ENCODE measurements around the gene PROX2. TPM values are rescaled to one million over a fixed set of nuclear protein-coding genes. Genes with fewer than 3 reads are reported as not detected.

PROX2 gene
- total RNA-seq, 1 experiment from 2014 or later: not detected

GRCh38 chr14:74882103-74882920, 6.4 kb upstream of the PROX2 start:
- no peaks in the 10 kb centered on the region for H3K9me2 ChIP-seq (replicated peaks; ENCODE audit: low read length)
- intact Hi-C loops (cut with micrococcal nuclease): loop anchor here (2.0 kb wide), 1 partner anchor 22 kb away; no protein-coding TSS in a partner anchor
- ATAC-seq: peak; percentile 57
- TF ChIP-seq CTCF (conservative IDR thresholded peaks at IDR 0.05; ENCODE audit: low read depth, low read length): no peak
- no peak for TF ChIP-seq EZH2 (IDR thresholded peaks at IDR 0.05; ENCODE audit: low read length, unreplicated experiment)
- H3K27ac ChIP-seq (ENCODE audit: low read length): peak overlapping the region; percentile 46; the same call in 1 of the 2 replicates
- no peaks in the 10 kb centered on the region for H3K27me3 ChIP-seq (ENCODE audit: low read length)
- H4K20me1 ChIP-seq (ENCODE audit: low read length): peaks cover 24% of the 10 kb centered on the region
- DNase-seq: peak; percentile 39
- ChIA-PET POLR2A (ENCODE audit: unreplicated experiment) (interaction anchor here (0.7 kb wide), 1 partner anchor 949 kb away, joined by 3 read pairs; no protein-coding TSS in a partner anchor), CTCF (interaction anchor here (0.5 to 1.3 kb wide), 3 partner anchors 13 to 21 kb away, joined by 4 to 18 read pairs (median 5); no protein-coding TSS in a partner anchor)
- H3K4me3 ChIP-seq (ENCODE audit: low read length): peak overlapping the region; percentile 94
- H3K4me1 ChIP-seq (ENCODE audit: insufficient read depth, low read length): peaks cover 27% of the 10 kb centered on the region
- TSS peak; percentile 59 for BruUV-seq (replicated peaks)
- no peaks in the 10 kb centered on the region for H3F3A ChIP-seq (ENCODE audit: low read length, unreplicated experiment)
- peaks cover 60% of the 10 kb centered on the region for H3K79me2 ChIP-seq (ENCODE audit: low read length)
- peak overlapping the region; percentile 80 for H3K4me2 ChIP-seq (ENCODE audit: low read length)
- H3K36me3 ChIP-seq (ENCODE audit: low read depth, low read length): peaks cover 15% of the 10 kb centered on the region; the same call in 1 of the 2 replicates
- H3K9ac ChIP-seq (ENCODE audit: low read length): peak overlapping the region; percentile 92
- peak overlapping the region; percentile 100 for H2AFZ ChIP-seq (ENCODE audit: low read length)
- no peaks in the 10 kb centered on the region for H3K9me3 ChIP-seq (ENCODE audit: low read length)

GRCh38 chr14:74881431-74882102, 5.6 kb upstream of the PROX2 start, which contains the start of gene DLST:
Gene DLST, plus strand, starts transcription at chr14:74881916. Its CDS starts 38 bp downstream, at chr14:74881954.
- no peak for TF ChIP-seq EZH2phosphoT487 (IDR thresholded peaks at IDR 0.05; ENCODE audit: borderline replicate concordance, low read length)
- TF ChIP-seq EZH2 (IDR thresholded peaks at IDR 0.05; ENCODE audit: low read length, unreplicated experiment): no peak
- TF ChIP-seq CTCF (conservative IDR thresholded peaks at IDR 0.05; ENCODE audit: low read depth, low read length): no peak
- intact Hi-C loops (cut with micrococcal nuclease): loop anchor here (2.0 kb wide), 1 partner anchor 21 kb away; no protein-coding TSS in a partner anchor

More at GRCh38 chr14:74881431-74882102, 5.6 kb upstream of the PROX2 start, which contains the start of gene DLST:
- H3K36me3 ChIP-seq (ENCODE audit: low read depth, low read length): peaks cover 15% of the 10 kb centered on the region; the same call in 1 of the 2 replicates
- peak within 1 kb of the TSS; percentile 94 for H3K4me3 ChIP-seq (ENCODE audit: low read length)
- H2AFZ ChIP-seq (ENCODE audit: low read length): peak within 1 kb of the TSS; percentile 100
- no TSS peak for BruUV-seq (replicated peaks)
- peak within 1 kb of the TSS; percentile 46 for H3K27ac ChIP-seq (ENCODE audit: low read length)
- POLR2A ChIA-PET (ENCODE audit: unreplicated experiment): interaction anchor here (0.5 to 0.7 kb wide), 2 partner anchors 175 to 950 kb away, joined by 3 to 4 read pairs; no protein-coding TSS in a partner anchor
- H3K4me2 ChIP-seq (ENCODE audit: low read length): peak within 1 kb of the TSS; percentile 80
- H3K9me2 ChIP-seq (replicated peaks; ENCODE audit: low read length): no peaks in the 10 kb centered on the region
- peaks cover 27% of the 10 kb centered on the region for H3K4me1 ChIP-seq (ENCODE audit: insufficient read depth, low read length)
- ATAC-seq (peak; percentile 84), DNase-seq (peak; percentile 88)
- no peaks in the 10 kb centered on the region for H3K9me3 ChIP-seq (ENCODE audit: low read length)
- no peaks in the 10 kb centered on the region for H3F3A ChIP-seq (ENCODE audit: low read length, unreplicated experiment)
- H3K79me2 ChIP-seq (ENCODE audit: low read length): peaks cover 52% of the 10 kb centered on the region
- peaks cover 24% of the 10 kb centered on the region for H4K20me1 ChIP-seq (ENCODE audit: low read length)
- no peaks in the 10 kb centered on the region for H3K27me3 ChIP-seq (ENCODE audit: low read length)
- H3K9ac ChIP-seq (ENCODE audit: low read length): peak within 1 kb of the TSS; percentile 92
- CTCF ChIA-PET: interaction anchor here (0.5 to 1.3 kb wide), 2 partner anchors 20 to 119 kb away, joined by 3 to 18 read pairs; partner anchors contain the start of gene YLPM1
